CD4-positive, alpha-beta T cell treated with Interferon alpha-2 for 1 hour (primary cell): ENCODE measurements around the gene ORAI2.
A peak's percentile ranks its signal among the peaks of the same experiment; 100 is the strongest.

ENCODE experiments used
- DNase-seq, 2 donors: peaks; one replicate each; pipeline ENCODE4 v3.0.0-alpha.2; 2020 to 2022

Gene ORAI2

GRCh38 chr7:102415685-102416225 lies 17.6 kb upstream of the ORAI2 start:
- DNase-seq: peak; percentile 47 to 68

GRCh38 chr7:102416406-102416805 lies 17.0 kb upstream of the ORAI2 start:
- peak in 1 of 2 donors; percentile 19 for DNase-seq

- DNase-seq: peak in 1 of 2 donors; percentile 38
Observed at GRCh38 chr7:102417105-102417504, 16.3 kb upstream of the ORAI2 start.

GRCh38 chr7:102418592-102418991 lies 14.8 kb upstream of the ORAI2 start:
- no peak for DNase-seq

GRCh38 chr7:102421706-102422240 lies 11.6 kb upstream of the ORAI2 start:
- no peak for DNase-seq

GRCh38 chr7:102424129-102424551 lies 9.2 kb upstream of the ORAI2 start:
- DNase-seq: no peak

GRCh38 chr7:102424787-102425218 lies 8.6 kb upstream of the ORAI2 start:
- DNase-seq: no peak

- peak; percentile 91 to 92 for DNase-seq
Observed at GRCh38 chr7:102425639-102426267, 7.6 kb upstream of the ORAI2 start.

- peak; percentile 82 for DNase-seq
Observed at GRCh38 chr7:102426268-102427018, 6.9 kb upstream of the ORAI2 start.

- DNase-seq: no peak
Observed at GRCh38 chr7:102427019-102427405, 6.4 kb upstream of the ORAI2 start.

- DNase-seq: no peak
Observed at GRCh38 chr7:102429141-102429899, 4.1 kb upstream of the ORAI2 start.

GRCh38 chr7:102431617-102432298 lies 1.6 kb upstream of the ORAI2 start:
- peak; percentile 71 to 82 for DNase-seq

GRCh38 chr7:102432442-102433218 lies 745 bp upstream of the ORAI2 start:
- peak; percentile 30 to 55 for DNase-seq

GRCh38 chr7:102434039-102434486 lies 688 bp downstream of the ORAI2 start:
- DNase-seq: no peak

- DNase-seq: no peak
Observed at GRCh38 chr7:102436118-102436517, 2.7 kb downstream of the ORAI2 start.

GRCh38 chr7:102439963-102440795 lies 6.8 kb downstream of the ORAI2 start:
- no peak for DNase-seq

GRCh38 chr7:102444961-102445673 lies 11.7 kb downstream of the ORAI2 start:
- no peak for DNase-seq

GRCh38 chr7:102445674-102446071 lies 12.3 kb downstream of the ORAI2 start:
- no peak for DNase-seq

- DNase-seq: no peak
Observed at GRCh38 chr7:102446387-102447156, 13.2 kb downstream of the ORAI2 start.
